Endothelial cell (in vitro differentiated cells): ENCODE measurements around the gene POLR3A. TPM values are rescaled to one million over a fixed set of nuclear protein-coding genes. Genes with fewer than 3 reads are reported as not detected.

Experiments used
- DNase-seq: peaks from one replicate; pipeline ENCODE4 v3.0.0; 2021; ENCODE audit warnings: low spot score
- H3K27ac Mint-ChIP-seq: one replicate; pipeline ENCODE4 v1.8.0; 2021; ENCODE audit warnings: mixed read lengths, inconsistent platforms; ENCODE audit not compliant: unreplicated experiment
- H3K27me3 Mint-ChIP-seq: one replicate; pipeline ENCODE4 v1.8.0; 2021; ENCODE audit warnings: mild to moderate bottlenecking, moderate library complexity, mixed read lengths, inconsistent platforms; ENCODE audit not compliant: unreplicated experiment
- H3K36me3 Mint-ChIP-seq: one replicate; pipeline ENCODE4 v1.8.0; 2021; ENCODE audit warnings: mild to moderate bottlenecking, low read depth, mixed read lengths, inconsistent platforms; ENCODE audit not compliant: unreplicated experiment
- H3K4me1 Mint-ChIP-seq: one replicate; pipeline ENCODE4 v1.8.0; 2021; ENCODE audit warnings: mild to moderate bottlenecking, mixed read lengths, inconsistent platforms; ENCODE audit not compliant: unreplicated experiment
- H3K4me3 Mint-ChIP-seq: one replicate; pipeline ENCODE4 v1.8.0; 2021; ENCODE audit warnings: mild to moderate bottlenecking, mixed read lengths, inconsistent platforms; ENCODE audit not compliant: unreplicated experiment
- H3K9me3 Mint-ChIP-seq: one replicate; pipeline ENCODE4 v1.8.0; 2021; ENCODE audit warnings: mixed read lengths, inconsistent platforms; ENCODE audit not compliant: unreplicated experiment
- CTCF ChIP-seq: fragments of 200-600 bp; sonication (generic); IDR thresholded peaks from one replicate; pipeline ENCODE4 v1.5.0; 2021; ENCODE audit warnings: antibody characterized with exemption; ENCODE audit not compliant: unreplicated experiment
- total RNA-seq: library from RNA; stranded (reverse); fragmentation: NEBNext Ultra II Directional; extraction: Animal tissue kit (Norgen Biotek cat#: 25700); gene quantifications from one replicate; pipeline ENCODE4 v1.2.1, GENCODE V29; 2021; ENCODE audit not compliant: unreplicated experiment

Gene POLR3A
- total RNA-seq, 1 donor from 2014 or later, result 18.4 TPM

- Mint-ChIP-seq H3K4me1 (peaks cover 4% of the 10 kb centered on the region), H3K9me3 (no peaks in the 10 kb centered on the region), H3K4me3 (no peak overlapping the region), H3K27ac (no peak overlapping the region), H3K27me3 (peaks cover 2% of the 10 kb centered on the region), H3K36me3 (peaks cover 22% of the 10 kb centered on the region)
- TF ChIP-seq CTCF, result no peak
- no peak for DNase-seq
Measured at GRCh38 chr10:77993620-77994019, 35.7 kb downstream of the POLR3A start.

- H3K36me3 Mint-ChIP-seq, result peaks cover 36% of the 10 kb centered on the region
- no peak for TF ChIP-seq CTCF
- H3K27ac Mint-ChIP-seq, result no peak overlapping the region
- peaks cover 1% of the 10 kb centered on the region for H3K27me3 Mint-ChIP-seq
- H3K4me1 Mint-ChIP-seq, result no peaks in the 10 kb centered on the region
- no peak for DNase-seq
- H3K9me3 Mint-ChIP-seq, result no peaks in the 10 kb centered on the region
- H3K4me3 Mint-ChIP-seq, result no peak overlapping the region
Measured at GRCh38 chr10:77989081-77989724, 40.1 kb downstream of the POLR3A start.

- H3K36me3 Mint-ChIP-seq, result peaks cover 45% of the 10 kb centered on the region
- H3K4me3 Mint-ChIP-seq, result no peak overlapping the region
- H3K4me1 Mint-ChIP-seq, result no peaks in the 10 kb centered on the region
- no peak for DNase-seq
- no peaks in the 10 kb centered on the region for H3K9me3 Mint-ChIP-seq
- H3K27me3 Mint-ChIP-seq, result peaks cover 1% of the 10 kb centered on the region
- no peak for TF ChIP-seq CTCF
- H3K27ac Mint-ChIP-seq, result no peak overlapping the region
Measured at GRCh38 chr10:77987671-77988255, 41.6 kb downstream of the POLR3A start.

GRCh38 chr10:77984986-77985385 is 44.3 kb downstream of the POLR3A start:
- H3K9me3 Mint-ChIP-seq, result no peaks in the 10 kb centered on the region
- H3K27ac Mint-ChIP-seq, result no peak overlapping the region
- H3K4me1 Mint-ChIP-seq, result no peaks in the 10 kb centered on the region
- H3K36me3 Mint-ChIP-seq, result peaks cover 54% of the 10 kb centered on the region
- no peak for DNase-seq
- TF ChIP-seq CTCF, result no peak
- peaks cover 3% of the 10 kb centered on the region for H3K27me3 Mint-ChIP-seq
- H3K4me3 Mint-ChIP-seq, result no peak overlapping the region
